Tibial nerve (tissue), 4 donors: Measurements from ENCODE around the gene STH. TPM values are rescaled to one million over a fixed set of nuclear protein-coding genes. Genes with fewer than 3 reads are reported as not detected.

Source experiments
- DNase-seq, 2 donors: peaks; one replicate each; pipeline ENCODE4 v3.0.0-alpha.2; 2019; ENCODE audit warnings: low spot score in 2 of 2
- H3K27ac ChIP-seq, 4 donors: fragments of 200-600 bp; sonication (generic) in 3 of 4; one replicate each; pipeline ENCODE4 v1.5.1; 2017 to 2019; ENCODE audit warnings: mild to moderate bottlenecking in 1 of 4
- H3K27me3 ChIP-seq, 2 donors: fragments of 200-600 bp; sonication (generic) in 1 of 2; one replicate each; pipeline versions ENCODE4 v1.5.1 to v1.6.0; 2017 to 2019
- H3K36me3 ChIP-seq, 3 donors: fragments of 200-600 bp; sonication (generic); one replicate each; pipeline ENCODE4 v1.5.1; 2018 to 2019
- H3K4me1 ChIP-seq, 4 donors: fragments of 200-600 bp; sonication (generic) in 3 of 4; one replicate each; pipeline ENCODE4 v1.5.1; 2017 to 2019
- H3K4me3 ChIP-seq, 4 donors: fragments of 200-600 bp; sonication (generic) in 3 of 4; one replicate each; pipeline ENCODE4 v1.5.1; 2017 to 2019; ENCODE audit warnings: mild to moderate bottlenecking in 1 of 4, moderate library complexity in 1 of 4
- H3K9me3 ChIP-seq, 4 donors: fragments of 200-600 bp; sonication (generic) in 3 of 4; one replicate each; pipeline ENCODE4 v1.5.1; 2017 to 2019
- CTCF ChIP-seq, 5 experiments: fragments of 200-600 bp in 3 of 5; fragments of 450-650 bp in 2 of 5; sonication (generic) in 3 of 5; IDR thresholded peaks; one replicate each; pipeline ENCODE4 v1.5.1; 2016 to 2019; ENCODE audit warnings: antibody characterized with exemption in 5 of 5, mild to moderate bottlenecking in 3 of 5, moderate library complexity in 2 of 5
- EP300 ChIP-seq, 2 donors: sonication (generic); formaldehyde crosslinking; IDR thresholded peaks; one replicate each; pipeline ENCODE4 v1.6.1; 2017; ENCODE audit warnings: antibody characterized with exemption in 2 of 2, mild to moderate bottlenecking in 1 of 2
- POLR2A ChIP-seq, 2 donors: fragments of 450-650 bp; IDR thresholded peaks; one replicate each; pipeline ENCODE4 v1.6.1; 2017; ENCODE audit warnings: antibody characterized with exemption in 2 of 2, mild to moderate bottlenecking in 2 of 2, moderate library complexity in 2 of 2
- WGBS, 2 donors: methylation state at CpG; one replicate each; pipeline ENCODE4 v1.1.5; 2018; 5-methylcytosine and 5-hydroxymethylcytosine counted together
- total RNA-seq, 4 donors: library from RNA; depleted of rRNA; stranded (reverse); fragments of >200 nt; gene quantifications; one replicate each; pipeline ENCODE4 v1.1.0, GENCODE V29; 2016

Gene STH
- total RNA-seq, 4 donors from 2014 or later, result not detected

GRCh38 chr17:46042246-46042645 is 43.2 kb downstream of the STH start:
- DNase-seq, result no peak
- Histone ChIP-seq H3K4me1 (peaks cover 0 to 45% (median 11%) of the 10 kb centered on the region in 4 donors), H3K27me3 (no peaks in the 10 kb centered on the region), H3K9me3 (no peaks in the 10 kb centered on the region), H3K4me3 (no peak overlapping the region), H3K36me3 (peaks cover 0 to 48% (median 16%) of the 10 kb centered on the region in 3 donors), H3K27ac (peak overlapping the region in 2 of 4 donors; percentile 15 to 77)
- 72 to 81% methylated on average over 2 of the region's 2 CpGs for WGBS, 2 donors
- TF ChIP-seq POLR2A (IDR thresholded peaks at IDR 0.05) (no peak), CTCF (IDR thresholded peaks at IDR 0.05) (no peak), EP300 (IDR thresholded peaks at IDR 0.05) (no peak)

GRCh38 chr17:46042925-46043324 is 43.9 kb downstream of the STH start:
- no peaks in the 10 kb centered on the region for H3K9me3 ChIP-seq
- DNase-seq, result no peak
- H3K27ac ChIP-seq, result peak overlapping the region in 3 of 4 donors; percentile 15 to 77 (median 71)
- no peak overlapping the region for H3K4me3 ChIP-seq
- no peaks in the 10 kb centered on the region for H3K27me3 ChIP-seq
- peaks cover 0 to 47% (median 11%) of the 10 kb centered on the region in 4 donors for H3K4me1 ChIP-seq
- peaks cover 0 to 48% (median 9%) of the 10 kb centered on the region in 3 donors for H3K36me3 ChIP-seq
- WGBS, 2 donors, result 28 to 33% methylated on average over 3 of the region's 3 CpGs
- TF ChIP-seq POLR2A (IDR thresholded peaks at IDR 0.05) (no peak), EP300 (IDR thresholded peaks at IDR 0.05) (no peak), CTCF (IDR thresholded peaks at IDR 0.05) (no peak)

- 85 to 90% methylated on average over 3 of the region's 3 CpGs for whole genome bisulfite sequencing, 2 donors
- peaks cover 0 to 47% (median 11%) of the 10 kb centered on the region in 4 donors for H3K4me1 ChIP-seq
- H3K9me3 ChIP-seq, result no peaks in the 10 kb centered on the region
Observed at GRCh38 chr17:46043606-46044005, 44.6 kb downstream of the STH start.

GRCh38 chr17:46044286-46044928 is 45.4 kb downstream of the STH start:
- Histone ChIP-seq H3K4me3 (no peak overlapping the region), H3K27ac (peak overlapping the region; percentile 28 to 77 (median 58)), H3K27me3 (no peaks in the 10 kb centered on the region), H3K4me1 (peaks cover 0 to 43% (median 11%) of the 10 kb centered on the region in 4 donors), H3K36me3 (peaks cover 0 to 48% (median 4%) of the 10 kb centered on the region in 3 donors), H3K9me3 (no peaks in the 10 kb centered on the region)
- TF ChIP-seq EP300 (IDR thresholded peaks at IDR 0.05) (peak in 1 of 2 donors; percentile 71), POLR2A (IDR thresholded peaks at IDR 0.05) (no peak), CTCF (IDR thresholded peaks at IDR 0.05) (peak; percentile 78 to 93 (median 84))
- 38 to 52% methylated on average over 5 of the region's 5 CpGs for WGBS, 2 donors
- DNase-seq, result peak; percentile 58 to 92

More at GRCh38 chr17:46043606-46044005, 44.6 kb downstream of the STH start:
- DNase-seq, result no peak
- Histone ChIP-seq H3K36me3 (peaks cover 0 to 48% (median 4%) of the 10 kb centered on the region in 3 donors), H3K4me3 (no peak overlapping the region), H3K27me3 (no peaks in the 10 kb centered on the region), H3K27ac (peak overlapping the region in 3 of 4 donors; percentile 28 to 77 (median 71))
- TF ChIP-seq POLR2A (IDR thresholded peaks at IDR 0.05), result no peak

GRCh38 chr17:46044989-46045388 is 45.9 kb downstream of the STH start:
- no peak for DNase-seq
- 45 to 53% methylated on average over 2 of the region's 2 CpGs for WGBS, 2 donors
- peaks cover 3 to 48% (median 7%) of the 10 kb centered on the region in 3 donors for H3K36me3 ChIP-seq
- H3K27me3 ChIP-seq, result no peaks in the 10 kb centered on the region
- TF ChIP-seq POLR2A (IDR thresholded peaks at IDR 0.05), result no peak
- H3K27ac ChIP-seq, result peak overlapping the region in 1 of 4 donors; percentile 71
- H3K4me1 ChIP-seq, result peaks cover 0 to 39% (median 11%) of the 10 kb centered on the region in 4 donors
- no peaks in the 10 kb centered on the region for H3K9me3 ChIP-seq
- H3K4me3 ChIP-seq, result no peak overlapping the region

GRCh38 chr17:46045639-46046038 is 46.6 kb downstream of the STH start:
- Histone ChIP-seq H3K36me3 (peaks cover 3 to 54% (median 7%) of the 10 kb centered on the region in 3 donors), H3K4me1 (peaks cover 0 to 38% (median 11%) of the 10 kb centered on the region in 4 donors), H3K4me3 (no peak overlapping the region), H3K27me3 (no peaks in the 10 kb centered on the region), H3K27ac (peak overlapping the region in 2 of 4 donors; percentile 7 to 48), H3K9me3 (no peaks in the 10 kb centered on the region)
- DNase-seq, result no peak
- 67 to 80% methylated on average over 3 of the region's 3 CpGs for WGBS, 2 donors
- TF ChIP-seq CTCF (IDR thresholded peaks at IDR 0.05) (no peak), EP300 (IDR thresholded peaks at IDR 0.05) (no peak)
